PC-3 (cell line): ENCODE data around the gene ZNF148. TPM values are rescaled to one million over a fixed set of nuclear protein-coding genes. Genes with fewer than 3 reads are reported as not detected.

Source experiments
- ATAC-seq: fragments of 200-7000 bp; cut with Tn5 transposase; 2 replicates; pipeline ENCODE4 v1.9.1; 2020; ENCODE audit warnings: mild to moderate bottlenecking, moderate library complexity
- BruUV-seq: library from RNA; stranded (reverse); fragments of 400-500 nt; replicated peaks from 2 replicates; lab custom pipeline; 2021; lab: Mats Ljungman, UMichigan
- CTCF ChIA-PET: fragments of 300-600 bp; sonication (Branson Sonifier 250); formaldehyde crosslinking; loops from one replicate; lab custom pipeline; 2022; ENCODE audit warnings: antibody characterized with exemption; lab: Charles Lee
- POLR2A ChIA-PET: fragments of 300-600 bp; sonication (Branson Sonifier 250); formaldehyde crosslinking; loops from one replicate; lab custom pipeline; 2022; ENCODE audit warnings: antibody characterized with exemption; ENCODE audit not compliant: unreplicated experiment; lab: Charles Lee
- DNase-seq: peaks from one replicate; pipeline ENCODE4 v3.0.0-alpha.2; 2015
- H2AFZ ChIP-seq: fragments of 300-600 bp; sonication (generic); 2 replicates; pipeline ENCODE4 v1.6.0; 2016; ENCODE audit warnings: antibody characterized with exemption, low read length
- H3F3A ChIP-seq: fragments of 300-600 bp; sonication (generic); one replicate; pipeline ENCODE4 v1.6.0; 2017; ENCODE audit warnings: antibody characterized with exemption, low read length, control low read depth, mild to moderate bottlenecking; ENCODE audit not compliant: unreplicated experiment
- H3K27ac ChIP-seq: fragments of 300-600 bp; sonication (generic); 2 replicates; pipeline ENCODE4 v1.5.1; 2016; ENCODE audit warnings: mild to moderate bottlenecking, low read length
- H3K27me3 ChIP-seq: fragments of 300-600 bp; sonication (generic); 2 replicates; pipeline ENCODE4 v1.6.1; 2016; ENCODE audit warnings: low read length, mixed read lengths
- H3K36me3 ChIP-seq: fragments of 300-600 bp; sonication (generic); 2 replicates; pipeline ENCODE4 v1.6.1; 2016; ENCODE audit warnings: low read depth, mixed run types, low read length, mixed read lengths
- H3K4me1 ChIP-seq: fragments of 300-600 bp; sonication (generic); 2 replicates; pipeline ENCODE4 v1.5.1; 2016; ENCODE audit warnings: low read length; ENCODE audit not compliant: insufficient read depth
- H3K4me2 ChIP-seq: fragments of 300-600 bp; sonication (generic); 2 replicates; pipeline ENCODE4 v1.6.0; 2016; ENCODE audit warnings: low read length
- H3K4me3 ChIP-seq: fragments of 300-600 bp; sonication (generic); 2 replicates; pipeline ENCODE4 v1.5.1; 2016; ENCODE audit warnings: mild to moderate bottlenecking, low read length, mixed read lengths
- H3K79me2 ChIP-seq: fragments of 300-600 bp; sonication (generic); 2 replicates; pipeline ENCODE4 v1.6.1; 2017; ENCODE audit warnings: low read length, mixed read lengths
- H3K9ac ChIP-seq: fragments of 300-600 bp; sonication (generic); 2 replicates; pipeline ENCODE4 v1.6.0; 2016; ENCODE audit warnings: mild to moderate bottlenecking, low read length
- H3K9me2 ChIP-seq: fragments of 300-600 bp; sonication (generic); replicated peaks from 2 replicates; pipeline ENCODE4 v1.6.1; 2016; ENCODE audit warnings: mixed run types, low read length, mixed read lengths
- H3K9me3 ChIP-seq: fragments of 300-600 bp; sonication (generic); 2 replicates; pipeline ENCODE4 v1.6.1; 2016; ENCODE audit warnings: low read length, mixed read lengths
- H4K20me1 ChIP-seq: fragments of 300-600 bp; sonication (generic); 2 replicates; pipeline ENCODE4 v1.6.1; 2016; ENCODE audit warnings: low read length, mixed read lengths
- EZH2 ChIP-seq: fragments of 300-600 bp; sonication (generic); IDR thresholded peaks from one replicate; pipeline ENCODE4 v1.6.1; 2017; ENCODE audit warnings: antibody characterized with exemption, mild to moderate bottlenecking, low read length; ENCODE audit not compliant: unreplicated experiment
- EZH2phosphoT487 ChIP-seq: fragments of 300-600 bp; sonication (generic); IDR thresholded peaks from 2 replicates; pipeline ENCODE4 v1.6.1; 2018; ENCODE audit warnings: mild to moderate bottlenecking, antibody characterized with exemption, low read length, borderline replicate concordance
- intact Hi-C: fragments of 100-400 bp; cut with micrococcal nuclease; formaldehyde crosslinking; loops from 2 replicates; pipeline ENCODE4 v1.9.0; 2023
- total RNA-seq: library from RNA; depleted of rRNA; stranded (reverse); fragments of >200 nt; gene quantifications from 2 replicates; pipeline ENCODE4 v1.2.3, GENCODE V29; 2014
- TF ChIP-seq, protein P1 (sequence below): fragments of 300-600 bp; sonication (generic); conservative IDR thresholded peaks from 2 replicates; pipeline ENCODE4 v1.5.1; 2017; ENCODE audit warnings: antibody characterized with exemption, low read depth, mild to moderate bottlenecking, low read length

The ZNF148 gene
- total RNA-seq, 1 experiment from 2014 or later, result 18.1 TPM

DNA sequence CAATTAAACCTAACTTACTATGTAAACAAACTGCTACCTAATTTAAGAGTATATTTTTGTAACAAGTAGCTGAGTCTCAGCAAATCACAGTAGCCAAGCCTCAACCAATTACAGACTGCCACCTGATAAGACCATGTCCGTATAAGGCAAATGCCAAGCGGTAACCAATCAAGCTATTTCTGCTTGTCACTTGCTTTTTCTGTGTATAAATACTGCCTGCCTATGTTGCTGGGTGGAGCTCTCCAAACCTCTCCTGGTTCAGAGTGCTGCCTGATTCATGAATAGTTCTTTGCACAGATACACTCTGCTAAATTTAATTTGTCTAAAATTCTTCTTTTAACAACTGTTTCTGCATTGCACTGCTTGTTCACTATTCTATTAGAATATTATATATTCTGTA lies 42.6 kb downstream of the ZNF148 start:
- H3K9me3 ChIP-seq, result no peaks in the 10 kb centered on the region
- H3K9me2 ChIP-seq, result no peaks in the 10 kb centered on the region
- TF ChIP-seq EZH2 (no peak), EZH2phosphoT487 (no peak)
- TF ChIP-seq, protein P1, sequence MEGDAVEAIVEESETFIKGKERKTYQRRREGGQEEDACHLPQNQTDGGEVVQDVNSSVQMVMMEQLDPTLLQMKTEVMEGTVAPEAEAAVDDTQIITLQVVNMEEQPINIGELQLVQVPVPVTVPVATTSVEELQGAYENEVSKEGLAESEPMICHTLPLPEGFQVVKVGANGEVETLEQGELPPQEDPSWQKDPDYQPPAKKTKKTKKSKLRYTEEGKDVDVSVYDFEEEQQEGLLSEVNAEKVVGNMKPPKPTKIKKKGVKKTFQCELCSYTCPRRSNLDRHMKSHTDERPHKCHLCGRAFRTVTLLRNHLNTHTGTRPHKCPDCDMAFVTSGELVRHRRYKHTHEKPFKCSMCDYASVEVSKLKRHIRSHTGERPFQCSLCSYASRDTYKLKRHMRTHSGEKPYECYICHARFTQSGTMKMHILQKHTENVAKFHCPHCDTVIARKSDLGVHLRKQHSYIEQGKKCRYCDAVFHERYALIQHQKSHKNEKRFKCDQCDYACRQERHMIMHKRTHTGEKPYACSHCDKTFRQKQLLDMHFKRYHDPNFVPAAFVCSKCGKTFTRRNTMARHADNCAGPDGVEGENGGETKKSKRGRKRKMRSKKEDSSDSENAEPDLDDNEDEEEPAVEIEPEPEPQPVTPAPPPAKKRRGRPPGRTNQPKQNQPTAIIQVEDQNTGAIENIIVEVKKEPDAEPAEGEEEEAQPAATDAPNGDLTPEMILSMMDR, result no peak
- H3K9ac ChIP-seq, result no peak overlapping the region
- no peak overlapping the region for H2AFZ ChIP-seq
- no peaks in the 10 kb centered on the region; the same call in 1 of the 2 replicates for H3K4me1 ChIP-seq
- no peak for ATAC-seq
- H4K20me1 ChIP-seq, result peaks cover 5% of the 10 kb centered on the region; the same call in 1 of the 2 replicates
- CTCF ChIA-PET, result no interaction called here
- no peak overlapping the region for H3K4me2 ChIP-seq
- no peak for DNase-seq
- no peak overlapping the region for H3K4me3 ChIP-seq
- H3K79me2 ChIP-seq, result peaks cover 63% of the 10 kb centered on the region
- no peak overlapping the region for H3K27ac ChIP-seq
- POLR2A ChIA-PET, result no interaction called here
- H3F3A ChIP-seq, result no peaks in the 10 kb centered on the region
- H3K27me3 ChIP-seq, result no peaks in the 10 kb centered on the region
- H3K36me3 ChIP-seq, result no peaks in the 10 kb centered on the region
- intact Hi-C loops, result no loop called here
- BruUV-seq, result no TSS peak

DNA sequence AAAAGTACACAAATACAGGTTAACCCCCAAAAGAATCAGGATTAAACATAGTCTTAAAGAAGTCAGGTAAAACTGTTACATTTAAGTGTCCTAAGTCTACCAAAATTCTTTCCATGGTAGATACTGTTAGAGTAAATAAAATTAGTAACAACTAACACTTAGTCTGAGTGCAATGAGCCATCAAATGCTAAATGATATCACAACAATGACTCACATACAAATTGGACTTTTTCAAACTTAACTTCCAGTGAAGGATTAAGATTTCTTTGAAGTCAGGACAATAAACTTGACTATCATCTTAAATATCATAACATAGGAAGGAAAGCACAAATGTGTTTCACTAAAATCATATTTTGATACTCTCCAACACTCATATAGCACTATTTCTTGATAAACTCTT lies 43.9 kb downstream of the ZNF148 start:
- no TSS peak for BruUV-seq
- intact Hi-C loops, result no loop called here
- Histone ChIP-seq H4K20me1 (peaks cover 5% of the 10 kb centered on the region; the same call in 1 of the 2 replicates), H3K4me1 (no peaks in the 10 kb centered on the region; the same call in 1 of the 2 replicates), H3K27me3 (no peaks in the 10 kb centered on the region), H3K4me3 (no peak overlapping the region), H3K9me2 (no peaks in the 10 kb centered on the region), H2AFZ (no peak overlapping the region), H3K9me3 (no peaks in the 10 kb centered on the region), H3K9ac (no peak overlapping the region), H3K36me3 (no peaks in the 10 kb centered on the region), H3K79me2 (peaks cover 52% of the 10 kb centered on the region), H3F3A (no peaks in the 10 kb centered on the region), H3K4me2 (no peak overlapping the region), H3K27ac (no peak overlapping the region)
- POLR2A ChIA-PET, result no interaction called here
- TF ChIP-seq EZH2phosphoT487, result no peak
- TF ChIP-seq, protein P1, result no peak
- TF ChIP-seq EZH2, result no peak
- DNase-seq (no peak), ATAC-seq (no peak)
- CTCF ChIA-PET, result no interaction called here

DNA sequence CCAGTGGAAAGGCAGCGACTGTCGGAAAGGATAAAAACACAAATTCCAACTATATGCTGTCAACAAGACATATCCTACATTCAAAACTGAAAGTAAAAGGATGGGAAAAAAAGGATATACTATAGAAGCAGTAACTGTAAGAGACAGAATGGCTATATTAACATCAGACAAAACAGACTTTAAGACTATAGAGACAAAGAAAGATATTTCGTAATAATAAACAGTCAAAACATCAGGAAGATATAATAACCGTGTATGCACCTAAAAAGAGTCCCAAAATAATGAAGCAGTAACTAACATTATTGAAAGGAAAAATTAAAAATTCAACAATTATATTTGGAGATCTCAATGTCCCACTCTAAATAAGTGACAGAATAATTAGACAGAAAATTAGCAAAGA lies 48.2 kb downstream of the ZNF148 start:
- Histone ChIP-seq H4K20me1 (no peaks in the 10 kb centered on the region), H3K4me2 (no peak overlapping the region), H3K9me2 (no peaks in the 10 kb centered on the region), H2AFZ (no peak overlapping the region), H3K9ac (no peak overlapping the region), H3K27me3 (no peaks in the 10 kb centered on the region), H3K27ac (no peak overlapping the region), H3K4me1 (no peaks in the 10 kb centered on the region; the same call in 1 of the 2 replicates), H3K4me3 (no peak overlapping the region), H3F3A (no peaks in the 10 kb centered on the region), H3K79me2 (peaks cover 10% of the 10 kb centered on the region; the same call in 1 of the 2 replicates), H3K36me3 (no peaks in the 10 kb centered on the region; the same call in 1 of the 2 replicates), H3K9me3 (no peaks in the 10 kb centered on the region)
- ATAC-seq, result no peak
- intact Hi-C loops, result no loop called here
- TF ChIP-seq, protein P1, result no peak
- no peak for TF ChIP-seq EZH2
- no peak for TF ChIP-seq EZH2phosphoT487
- CTCF ChIA-PET, result no interaction called here
- POLR2A ChIA-PET, result no interaction called here
- BruUV-seq, result no TSS peak
- DNase-seq, result no peak
